MM.1S (cell line): ENCODE data around the gene CNNM4.

Experiments used
- EZH2 ChIP-seq: fragments of 300-600 bp; sonication (generic); optimal IDR thresholded peaks from 2 replicates; pipeline ENCODE3; 2017; ENCODE audit warnings: low read depth, mild to moderate bottlenecking, antibody characterized with exemption, low read length, mixed read lengths
- EZH2phosphoT487 ChIP-seq: fragments of 300-600 bp; sonication (generic); IDR thresholded peaks from 2 replicates; pipeline ENCODE4 v1.6.1; 2018; ENCODE audit warnings: antibody characterized with exemption, low read length
- TF ChIP-seq, protein P1 (sequence below): fragments of 300-600 bp; sonication (generic); IDR thresholded peaks from 2 replicates; pipeline ENCODE4 v1.5.1; 2016; ENCODE audit warnings: antibody characterized with exemption, low read length, mixed read lengths

GRCh38 chr2:96739633-96740428 lies 20.9 kb upstream of the CNNM4 start, which contains the start of gene LMAN2L:
- TF ChIP-seq, protein P1, sequence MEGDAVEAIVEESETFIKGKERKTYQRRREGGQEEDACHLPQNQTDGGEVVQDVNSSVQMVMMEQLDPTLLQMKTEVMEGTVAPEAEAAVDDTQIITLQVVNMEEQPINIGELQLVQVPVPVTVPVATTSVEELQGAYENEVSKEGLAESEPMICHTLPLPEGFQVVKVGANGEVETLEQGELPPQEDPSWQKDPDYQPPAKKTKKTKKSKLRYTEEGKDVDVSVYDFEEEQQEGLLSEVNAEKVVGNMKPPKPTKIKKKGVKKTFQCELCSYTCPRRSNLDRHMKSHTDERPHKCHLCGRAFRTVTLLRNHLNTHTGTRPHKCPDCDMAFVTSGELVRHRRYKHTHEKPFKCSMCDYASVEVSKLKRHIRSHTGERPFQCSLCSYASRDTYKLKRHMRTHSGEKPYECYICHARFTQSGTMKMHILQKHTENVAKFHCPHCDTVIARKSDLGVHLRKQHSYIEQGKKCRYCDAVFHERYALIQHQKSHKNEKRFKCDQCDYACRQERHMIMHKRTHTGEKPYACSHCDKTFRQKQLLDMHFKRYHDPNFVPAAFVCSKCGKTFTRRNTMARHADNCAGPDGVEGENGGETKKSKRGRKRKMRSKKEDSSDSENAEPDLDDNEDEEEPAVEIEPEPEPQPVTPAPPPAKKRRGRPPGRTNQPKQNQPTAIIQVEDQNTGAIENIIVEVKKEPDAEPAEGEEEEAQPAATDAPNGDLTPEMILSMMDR: no peak; the same call in 1 of the 2 replicates
- TF ChIP-seq EZH2 (no peak), EZH2phosphoT487 (no peak)
